ENCODE results near the gene DGKI. TPM values are rescaled to one million over a fixed set of nuclear protein-coding genes. Genes with fewer than 3 reads are reported as not detected.

Gene DGKI
- total RNA-seq, 1 experiment from 2014 or later, result 0.15 TPM

- DNase-seq (ENCODE audit: low read depth, low spot score) (no peak), ATAC-seq (no peak)
- H2AFZ ChIP-seq (ENCODE audit: low read depth, low read length, poor library complexity, severe bottlenecking), result no peak overlapping the region
- no peaks in the 10 kb centered on the region for H3K4me1 ChIP-seq (ENCODE audit: control insufficient read depth in 1 of 2, insufficient read depth in 2 of 2, low read length in 2 of 2)
- BruUV-seq (replicated peaks), result no TSS peak
- H3K9me3 ChIP-seq (ENCODE audit: control insufficient read depth in 1 of 2, insufficient read depth in 1 of 2, low read depth in 1 of 2, low read length in 2 of 2), result no peaks in the 10 kb centered on the region
- RAD21 ChIA-PET (ENCODE audit: low non-redundant PET in 1 of 2, low total read pairs in 2 of 2, uncharacterized antibody in 2 of 2, unreplicated experiment in 2 of 2), result no interaction called here
- no peak overlapping the region for H3K4me2 ChIP-seq (ENCODE audit: low read length)
- H3K27me3 ChIP-seq (ENCODE audit: insufficient read depth, low read length), result peaks cover 35% of the 10 kb centered on the region
- H4K20me1 ChIP-seq (ENCODE audit: insufficient read depth), result no peaks in the 10 kb centered on the region
- H3K36me3 ChIP-seq (ENCODE audit: control insufficient read depth in 1 of 2, insufficient read depth in 2 of 2, low read length in 2 of 2), result no peaks in the 10 kb centered on the region
- no peak overlapping the region for H3K4me3 ChIP-seq (replicated peaks in 1 of 2; ENCODE audit: low read depth in 1 of 2, low read length in 2 of 2)
- CTCF ChIA-PET, result no interaction called here
- H3K27ac ChIP-seq (ENCODE audit: low read depth, low read length), result no peak overlapping the region
- H3K9me2 ChIP-seq (ENCODE audit: insufficient read depth), result no peaks in the 10 kb centered on the region
- intact Hi-C loops (cut with micrococcal nuclease), result no loop called here
- no peaks in the 10 kb centered on the region for H3K79me2 ChIP-seq (ENCODE audit: insufficient read depth, low read length)
- POLR2A ChIA-PET, result no interaction called here
- no peak for TF ChIP-seq EGR1 (IDR thresholded peaks at IDR 0.05; ENCODE audit: low read depth)
- no peak for TF ChIP-seq REST (IDR thresholded peaks at IDR 0.05; ENCODE audit: low read depth)
- no peak for TF ChIP-seq TCF7L2 (IDR thresholded peaks at IDR 0.05; ENCODE audit: borderline replicate concordance, extremely low read depth, insufficient read depth, insufficient read length)
- TF ChIP-seq ATF3 (IDR thresholded peaks at IDR 0.05), result no peak
- no peak for TF ChIP-seq SRF (IDR thresholded peaks at IDR 0.05; ENCODE audit: low read depth)
- TF ChIP-seq POLR2A (IDR thresholded peaks at IDR 0.05; ENCODE audit: borderline replicate concordance, extremely low read depth, insufficient read depth, insufficient read length), result no peak
- TF ChIP-seq SIN3A (IDR thresholded peaks at IDR 0.05; ENCODE audit: low read depth), result no peak
- TF ChIP-seq MAX (IDR thresholded peaks at IDR 0.05), result no peak
- no peak for TF ChIP-seq RAD21 (IDR thresholded peaks at IDR 0.05; ENCODE audit: low read depth)
- no peak overlapping the region for H3K9ac ChIP-seq (ENCODE audit: low read length)
Measured at GRCh38 chr7:137743021-137743420, 103.8 kb downstream of the DGKI start.

Measured in HCT116 (cell line).